Measurements from ENCODE around the gene PLPP4. TPM values are rescaled to one million over a fixed set of nuclear protein-coding genes. Genes with fewer than 3 reads are reported as not detected.

Gene PLPP4
- polyA plus RNA-seq, 1 of the 3 experiments (the other 2 are of a cell fraction) = 27.9 TPM

- Histone ChIP-seq H3K9ac (peak overlapping the region; percentile 66; the same call in 1 of the 2 replicates), H3F3A (replicated peaks; ENCODE audit: insufficient read depth) (peaks cover 41% of the 10 kb centered on the region), H3K9me3 (no peaks in the 10 kb centered on the region), H3K4me3 (ENCODE audit: low read depth in 2 of 2, low read length in 1 of 2) (no peak overlapping the region), H3K79me2 (ENCODE audit: insufficient read depth) (peaks cover 98% of the 10 kb centered on the region), H3K9me2 (no peaks in the 10 kb centered on the region), H3K36me3 (replicated peaks in 1 of 2; ENCODE audit: control insufficient read depth in 1 of 2, insufficient read depth in 2 of 2, low read length in 1 of 2) (peaks cover 0 to 21% of the 10 kb centered on the region in 2 experiments), H3K27ac (ENCODE audit: low read depth in 2 of 2, low read length in 1 of 2) (peak overlapping the region; percentile 62 to 96; a peak in 3 of 4 replicates), H3K4me1 (ENCODE audit: control insufficient read depth in 1 of 2, insufficient read depth in 2 of 2, low read depth in 1 of 2, low read length in 1 of 2) (peaks cover 26 to 29% of the 10 kb centered on the region in 2 experiments), H2AFZ (ENCODE audit: low read depth) (peak overlapping the region; percentile 62; the same call in 1 of the 2 replicates), H3K4me2 (peak overlapping the region; percentile 72), H4K20me1 (ENCODE audit: insufficient read depth) (0 out of 2 replicates have a peak, but pooled peaks cover 8% of the 10 kb centered on the region), H3K27me3 (ENCODE audit: insufficient read depth) (no peaks in the 10 kb centered on the region)
- ChIA-PET CTCF (interaction anchor here (1.7 kb wide), 1 partner anchor 54 kb away, joined by 5 read pairs; no protein-coding TSS in a partner anchor), POLR2A (no interaction called here)
- no peak for DNase-seq
- TF ChIP-seq NFIC (IDR thresholded peaks at IDR 0.05; ENCODE audit: borderline replicate concordance) (no peak), PBX3 (IDR thresholded peaks at IDR 0.05) (peak; percentile 55), FOSL2 (IDR thresholded peaks at IDR 0.05; ENCODE audit: borderline replicate concordance, low read depth) (peak; percentile 27; the same call in 1 of the 2 replicates), JUND (IDR thresholded peaks at IDR 0.05) (peak; percentile 21; the same call in 1 of the 2 replicates), SMC3 (IDR thresholded peaks at IDR 0.05; ENCODE audit: low read depth, low read length) (no peak), RCOR1 (IDR thresholded peaks at IDR 0.05; ENCODE audit: low read length) (no peak), TCF12 (IDR thresholded peaks at IDR 0.05) (peak; percentile 33; the same call in 1 of the 2 replicates)
- WGBS (ENCODE audit: low lambda C conversion rate) = 44% methylated on average over 3 of the region's 3 CpGs
These were observed 20.7 kb downstream of the PLPP4 start for GRCh38 chr10:120477743-120478141.

- Histone ChIP-seq H3K4me2 (peak overlapping the region; percentile 72), H4K20me1 (ENCODE audit: insufficient read depth) (0 out of 2 replicates have a peak, but pooled peaks cover 6% of the 10 kb centered on the region), H3K79me2 (ENCODE audit: insufficient read depth) (peaks cover 98% of the 10 kb centered on the region), H3K9me3 (no peaks in the 10 kb centered on the region), H3K27me3 (ENCODE audit: insufficient read depth) (no peaks in the 10 kb centered on the region), H3K9me2 (no peaks in the 10 kb centered on the region), H3K27ac (ENCODE audit: low read depth in 2 of 2, low read length in 1 of 2) (peak overlapping the region in 1 of 2 experiments; percentile 96; a peak in 3 of 4 replicates), H3K4me1 (ENCODE audit: control insufficient read depth in 1 of 2, insufficient read depth in 2 of 2, low read depth in 1 of 2, low read length in 1 of 2) (peaks cover 26 to 29% of the 10 kb centered on the region in 2 experiments), H3K4me3 (ENCODE audit: low read depth in 2 of 2, low read length in 1 of 2) (no peak overlapping the region), H3K36me3 (replicated peaks in 1 of 2; ENCODE audit: control insufficient read depth in 1 of 2, insufficient read depth in 2 of 2, low read length in 1 of 2) (peaks cover 0 to 18% of the 10 kb centered on the region in 2 experiments), H3F3A (replicated peaks; ENCODE audit: insufficient read depth) (peaks cover 39% of the 10 kb centered on the region), H2AFZ (ENCODE audit: low read depth) (no peak overlapping the region), H3K9ac (peak overlapping the region; percentile 66; the same call in 1 of the 2 replicates)
- POLR2A ChIA-PET = no interaction called here
- CTCF ChIA-PET = no interaction called here
- DNase-seq = no peak
- no peak for TF ChIP-seq TAF1 (IDR thresholded peaks at IDR 0.05; ENCODE audit: borderline replicate concordance, low read depth, low read length)
- no peak for TF ChIP-seq MXI1 (IDR thresholded peaks at IDR 0.05; ENCODE audit: low read depth, low read length)
- TF ChIP-seq FOSL2 (IDR thresholded peaks at IDR 0.05; ENCODE audit: borderline replicate concordance, low read depth) = no peak
- no peak for TF ChIP-seq RXRA (IDR thresholded peaks at IDR 0.05; ENCODE audit: borderline replicate concordance, low read depth)
- TF ChIP-seq EZH2phosphoT487 (IDR thresholded peaks at IDR 0.05; ENCODE audit: borderline replicate concordance, low read depth) = no peak
- TF ChIP-seq TCF12 (IDR thresholded peaks at IDR 0.05) = no peak
These were observed 21.4 kb downstream of the PLPP4 start for GRCh38 chr10:120478386-120478785.

All from SK-N-SH (cell line).